ENCODE measurements around the gene TOPAZ1. TPM values are rescaled to one million over a fixed set of nuclear protein-coding genes. Genes with fewer than 3 reads are reported as not detected.

The TOPAZ1 gene
- polyA plus RNA-seq, 3 donors: not detected

DNA sequence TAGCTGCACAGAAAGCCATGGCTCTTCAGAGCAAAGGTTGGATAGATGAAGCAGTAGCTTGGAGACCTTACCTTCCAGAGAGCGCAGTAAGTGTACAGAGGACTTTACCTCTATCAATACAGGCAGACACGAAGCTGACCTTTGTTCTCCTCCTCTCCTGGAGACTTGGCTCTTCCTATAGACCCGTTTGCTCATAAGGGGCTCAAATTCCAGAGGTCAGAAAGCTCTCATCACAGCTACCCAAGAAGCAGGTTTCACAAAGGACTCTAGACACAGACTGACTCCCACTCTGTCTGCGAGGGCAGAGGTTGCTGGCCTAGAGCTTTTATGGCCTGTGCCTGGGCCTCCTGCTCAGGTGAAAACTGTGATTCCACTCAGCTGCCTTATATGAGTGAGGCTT is 35.4 kb upstream of the TOPAZ1 start:
- H3K9ac ChIP-seq (ENCODE audit: insufficient read depth, low read length, poor library complexity, severe bottlenecking): no peak overlapping the region
- TF ChIP-seq, protein P1, sequence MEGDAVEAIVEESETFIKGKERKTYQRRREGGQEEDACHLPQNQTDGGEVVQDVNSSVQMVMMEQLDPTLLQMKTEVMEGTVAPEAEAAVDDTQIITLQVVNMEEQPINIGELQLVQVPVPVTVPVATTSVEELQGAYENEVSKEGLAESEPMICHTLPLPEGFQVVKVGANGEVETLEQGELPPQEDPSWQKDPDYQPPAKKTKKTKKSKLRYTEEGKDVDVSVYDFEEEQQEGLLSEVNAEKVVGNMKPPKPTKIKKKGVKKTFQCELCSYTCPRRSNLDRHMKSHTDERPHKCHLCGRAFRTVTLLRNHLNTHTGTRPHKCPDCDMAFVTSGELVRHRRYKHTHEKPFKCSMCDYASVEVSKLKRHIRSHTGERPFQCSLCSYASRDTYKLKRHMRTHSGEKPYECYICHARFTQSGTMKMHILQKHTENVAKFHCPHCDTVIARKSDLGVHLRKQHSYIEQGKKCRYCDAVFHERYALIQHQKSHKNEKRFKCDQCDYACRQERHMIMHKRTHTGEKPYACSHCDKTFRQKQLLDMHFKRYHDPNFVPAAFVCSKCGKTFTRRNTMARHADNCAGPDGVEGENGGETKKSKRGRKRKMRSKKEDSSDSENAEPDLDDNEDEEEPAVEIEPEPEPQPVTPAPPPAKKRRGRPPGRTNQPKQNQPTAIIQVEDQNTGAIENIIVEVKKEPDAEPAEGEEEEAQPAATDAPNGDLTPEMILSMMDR (IDR thresholded peaks at IDR 0.05): no peak
- no peak overlapping the region for H3K27ac Mint-ChIP-seq
- H3K9me3 Mint-ChIP-seq: peaks cover 0 to 2% (median 0%) of the 10 kb centered on the region in 7 donors
- H3K27me3 ChIP-seq (ENCODE audit: control insufficient read depth in 2 of 2, insufficient read depth in 2 of 2, low read length in 2 of 2): no peaks in the 10 kb centered on the region
- intact Hi-C loops (cut with micrococcal nuclease): no loop called here
- H3K4me2 ChIP-seq (replicated peaks; ENCODE audit: extremely low read depth, low read length, poor library complexity, severe bottlenecking): no peak overlapping the region
- H3K36me3 ChIP-seq (replicated peaks in 1 of 2; ENCODE audit: control insufficient read depth in 1 of 2, insufficient read depth in 2 of 2, low read length in 2 of 2): no peaks in the 10 kb centered on the region
- H3K4me1 Mint-ChIP-seq: peaks cover 9% of the 10 kb centered on the region
- no peaks in the 10 kb centered on the region for H3K4me1 ChIP-seq (ENCODE audit: control insufficient read depth in 1 of 2, insufficient read depth in 2 of 2, low read length in 2 of 2)
- H3K27ac ChIP-seq (ENCODE audit: low read depth in 1 of 2, low read length in 2 of 2): no peak overlapping the region
- no peak for DNase-seq
- no peaks in the 10 kb centered on the region for H3K9me3 ChIP-seq (replicated peaks in 1 of 2; ENCODE audit: control insufficient read depth in 1 of 2, insufficient read depth in 1 of 2, low read length in 2 of 2)
- H3K27me3 Mint-ChIP-seq (ENCODE audit: low read depth in 3 of 3): peaks cover 0 to 2% (median 2%) of the 10 kb centered on the region in 3 donors
- H4K20me1 ChIP-seq (ENCODE audit: insufficient read depth, low read length): no peaks in the 10 kb centered on the region
- H3K4me3 ChIP-seq (replicated peaks in 1 of 3; ENCODE audit: low read depth in 2 of 3, low read length in 3 of 3): no peak overlapping the region
- no peak overlapping the region for H3K4me3 Mint-ChIP-seq
- no peak overlapping the region for H2AFZ ChIP-seq (ENCODE audit: insufficient read depth, low read depth, low read length, poor library complexity, severe bottlenecking)
- WGBS (ENCODE audit: insufficient coverage): 78% methylated on average over 1 of the region's 4 CpGs
- no peaks in the 10 kb centered on the region for H3K79me2 ChIP-seq (ENCODE audit: insufficient read depth, low read length)
- H3K36me3 Mint-ChIP-seq: no peaks in the 10 kb centered on the region

DNA sequence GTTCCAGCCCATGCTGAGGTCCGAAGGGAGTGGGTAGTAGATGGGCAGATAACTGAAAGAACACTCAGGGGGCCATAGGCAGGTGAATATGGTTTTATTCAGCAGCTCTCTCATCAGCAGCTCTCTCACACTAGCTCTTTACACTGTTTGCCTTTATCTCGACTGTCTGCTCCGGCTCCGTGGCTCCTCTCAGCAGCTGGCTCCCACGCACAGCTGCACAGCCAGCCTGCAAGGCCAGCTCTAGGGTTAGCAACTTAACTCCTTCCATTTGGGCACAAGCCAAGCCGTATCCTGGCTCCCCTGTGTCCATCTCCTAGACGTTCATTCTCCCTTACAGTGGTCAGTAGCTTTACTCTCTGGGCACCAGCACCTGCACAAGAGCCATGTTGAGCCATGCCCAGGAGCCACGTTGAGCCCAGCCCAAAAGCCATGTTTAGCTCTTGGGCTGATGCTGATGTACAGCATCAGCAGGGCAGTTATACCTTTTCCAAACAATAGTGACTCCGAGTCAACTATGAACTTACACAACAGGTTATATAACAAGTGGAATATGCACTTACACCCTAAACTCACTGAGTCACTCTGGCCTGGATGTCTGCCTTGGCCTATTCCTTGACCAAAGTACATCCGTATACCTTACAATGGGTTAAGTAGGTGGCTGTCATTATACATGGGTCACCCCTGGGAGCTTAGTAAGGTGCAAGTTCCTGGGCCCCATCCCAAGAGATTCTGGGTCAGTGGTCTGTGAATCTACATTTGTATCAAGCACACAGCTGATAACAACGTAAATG is 34.6 kb upstream of the TOPAZ1 start:
- H3K4me3 ChIP-seq (replicated peaks in 1 of 3; ENCODE audit: low read depth in 2 of 3, low read length in 3 of 3): no peak overlapping the region

More for the DNA sequence above, 34.6 kb upstream of the TOPAZ1 start:
- no peak overlapping the region for H3K4me2 ChIP-seq (replicated peaks; ENCODE audit: extremely low read depth, low read length, poor library complexity, severe bottlenecking)
- no peaks in the 10 kb centered on the region for H3K36me3 ChIP-seq (replicated peaks in 1 of 2; ENCODE audit: control insufficient read depth in 1 of 2, insufficient read depth in 2 of 2, low read length in 2 of 2)
- no peak overlapping the region for H3K4me3 Mint-ChIP-seq
- peaks cover 0 to 2% (median 2%) of the 10 kb centered on the region in 3 donors for H3K27me3 Mint-ChIP-seq (ENCODE audit: low read depth in 3 of 3)
- TF ChIP-seq, protein P1 (IDR thresholded peaks at IDR 0.05): no peak
- intact Hi-C loops (cut with micrococcal nuclease): no loop called here
- no peak overlapping the region for H3K9ac ChIP-seq (ENCODE audit: insufficient read depth, low read length, poor library complexity, severe bottlenecking)
- DNase-seq: no peak
- no peaks in the 10 kb centered on the region for H3K27me3 ChIP-seq (ENCODE audit: control insufficient read depth in 2 of 2, insufficient read depth in 2 of 2, low read length in 2 of 2)
- H3K27ac Mint-ChIP-seq: peak overlapping the region in 1 of 7 donors; percentile 50
- WGBS (ENCODE audit: insufficient coverage): 97% methylated on average over 6 of the region's 11 CpGs
- H3K36me3 Mint-ChIP-seq: no peaks in the 10 kb centered on the region
- H3K9me3 ChIP-seq (replicated peaks in 1 of 2; ENCODE audit: control insufficient read depth in 1 of 2, insufficient read depth in 1 of 2, low read length in 2 of 2): no peaks in the 10 kb centered on the region
- H3K27ac ChIP-seq (ENCODE audit: low read depth in 1 of 2, low read length in 2 of 2): no peak overlapping the region
- peaks cover 9% of the 10 kb centered on the region for H3K4me1 Mint-ChIP-seq
- no peak overlapping the region for H2AFZ ChIP-seq (ENCODE audit: insufficient read depth, low read depth, low read length, poor library complexity, severe bottlenecking)
- no peaks in the 10 kb centered on the region for H4K20me1 ChIP-seq (ENCODE audit: insufficient read depth, low read length)
- peaks cover 0 to 2% (median 0%) of the 10 kb centered on the region in 7 donors for H3K9me3 Mint-ChIP-seq
- H3K4me1 ChIP-seq (ENCODE audit: control insufficient read depth in 1 of 2, insufficient read depth in 2 of 2, low read length in 2 of 2): no peaks in the 10 kb centered on the region
- no peaks in the 10 kb centered on the region for H3K79me2 ChIP-seq (ENCODE audit: insufficient read depth, low read length)
